Transverse colon (tissue), 3 donors: ENCODE results near the gene KRTAP10-2.

ENCODE experiments used
- CTCF ChIP-seq, 5 experiments: fragments of 200-600 bp in 3 of 5; fragments of 450-650 bp in 2 of 5; sonication (generic) in 3 of 5; IDR thresholded peaks; 1 replicate in 2 of 5; 2 replicates in 3 of 5; pipeline ENCODE4 v1.5.1; 2016 to 2017; ENCODE audit warnings: antibody characterized with exemption in 5 of 5, inconsistent platforms in 3 of 5, mild to moderate bottlenecking in 2 of 5, moderate library complexity in 1 of 5
- EP300 ChIP-seq: sonication (generic); formaldehyde crosslinking; IDR thresholded peaks from one replicate; pipeline ENCODE4 v1.6.1; 2017; ENCODE audit warnings: antibody characterized with exemption, low read depth

GRCh38 chr21:44548922-44549321, 2.4 kb downstream of the KRTAP10-2 start:
- TF ChIP-seq EP300 = no peak
- no peak for TF ChIP-seq CTCF (IDR thresholded peaks at IDR 0.05)
